ENCODE measurements around the gene SEMA5B. TPM values are rescaled to one million over a fixed set of nuclear protein-coding genes. Genes with fewer than 3 reads are reported as not detected.

Gene SEMA5B
- total RNA-seq, 2 donors from 2014 or later, result 0.14 to 3.2 TPM

DNA sequence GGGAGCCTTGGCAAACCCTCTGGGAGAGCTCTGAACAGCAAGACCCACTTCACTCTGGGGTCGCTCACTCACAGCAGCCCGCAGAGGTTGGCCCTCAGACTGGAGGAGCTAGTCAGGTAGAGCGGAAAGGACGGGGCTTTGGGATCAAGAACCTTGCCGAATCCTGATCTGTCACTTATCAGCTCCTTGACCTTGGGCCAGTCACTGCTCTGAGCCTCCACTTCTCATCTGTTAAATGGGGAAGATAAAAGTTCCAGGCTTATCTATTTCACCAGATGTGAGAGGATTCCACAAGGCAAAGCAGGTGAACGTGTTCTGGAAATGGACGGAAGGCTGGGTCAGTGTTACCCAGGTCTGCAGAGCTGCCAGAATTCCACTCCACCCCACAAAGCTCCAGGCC lies 29.4 kb downstream of the SEMA5B start:
- ATAC-seq (ENCODE audit: insufficient number of reproducible peaks, low FRiP score, low read depth) (no peak), DNase-seq (ENCODE audit: low spot score) (no peak)
- TF ChIP-seq, protein P1, sequence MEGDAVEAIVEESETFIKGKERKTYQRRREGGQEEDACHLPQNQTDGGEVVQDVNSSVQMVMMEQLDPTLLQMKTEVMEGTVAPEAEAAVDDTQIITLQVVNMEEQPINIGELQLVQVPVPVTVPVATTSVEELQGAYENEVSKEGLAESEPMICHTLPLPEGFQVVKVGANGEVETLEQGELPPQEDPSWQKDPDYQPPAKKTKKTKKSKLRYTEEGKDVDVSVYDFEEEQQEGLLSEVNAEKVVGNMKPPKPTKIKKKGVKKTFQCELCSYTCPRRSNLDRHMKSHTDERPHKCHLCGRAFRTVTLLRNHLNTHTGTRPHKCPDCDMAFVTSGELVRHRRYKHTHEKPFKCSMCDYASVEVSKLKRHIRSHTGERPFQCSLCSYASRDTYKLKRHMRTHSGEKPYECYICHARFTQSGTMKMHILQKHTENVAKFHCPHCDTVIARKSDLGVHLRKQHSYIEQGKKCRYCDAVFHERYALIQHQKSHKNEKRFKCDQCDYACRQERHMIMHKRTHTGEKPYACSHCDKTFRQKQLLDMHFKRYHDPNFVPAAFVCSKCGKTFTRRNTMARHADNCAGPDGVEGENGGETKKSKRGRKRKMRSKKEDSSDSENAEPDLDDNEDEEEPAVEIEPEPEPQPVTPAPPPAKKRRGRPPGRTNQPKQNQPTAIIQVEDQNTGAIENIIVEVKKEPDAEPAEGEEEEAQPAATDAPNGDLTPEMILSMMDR (IDR thresholded peaks at IDR 0.05), result no peak
- no peaks in the 10 kb centered on the region for H3K27me3 ChIP-seq (replicated peaks; ENCODE audit: insufficient read depth)
- no peaks in the 10 kb centered on the region for H3K9me3 ChIP-seq
- H3K36me3 ChIP-seq, result no peaks in the 10 kb centered on the region
- no peak overlapping the region for H3K27ac ChIP-seq
- H3K4me3 ChIP-seq, result no peak overlapping the region
- peaks cover 5 to 19% of the 10 kb centered on the region in 2 donors for H3K4me1 ChIP-seq (ENCODE audit: control insufficient read depth in 1 of 2, low read depth in 2 of 2)

GRCh38 chr3:122996038-122996580 lies 31.5 kb downstream of the SEMA5B start:
- peaks cover 11 to 30% of the 10 kb centered on the region in 2 donors for H3K4me1 ChIP-seq (ENCODE audit: control insufficient read depth in 1 of 2, low read depth in 2 of 2)
- H3K4me3 ChIP-seq, result no peak overlapping the region
- ATAC-seq (ENCODE audit: insufficient number of reproducible peaks, low FRiP score, low read depth) (no peak), DNase-seq (ENCODE audit: low spot score) (no peak)
- no peaks in the 10 kb centered on the region for H3K36me3 ChIP-seq
- peak overlapping the region; percentile 43 to 47 for H3K27ac ChIP-seq
- no peaks in the 10 kb centered on the region for H3K27me3 ChIP-seq (replicated peaks; ENCODE audit: insufficient read depth)
- no peaks in the 10 kb centered on the region for H3K9me3 ChIP-seq
- TF ChIP-seq, protein P1 (IDR thresholded peaks at IDR 0.05), result no peak

- H3K4me3 ChIP-seq, result no peak overlapping the region
- H3K27me3 ChIP-seq (replicated peaks; ENCODE audit: insufficient read depth), result no peaks in the 10 kb centered on the region
- TF ChIP-seq, protein P1 (IDR thresholded peaks at IDR 0.05), result no peak
- ATAC-seq (ENCODE audit: insufficient number of reproducible peaks, low FRiP score, low read depth) (no peak), DNase-seq (ENCODE audit: low spot score) (no peak)
- H3K4me1 ChIP-seq (ENCODE audit: control insufficient read depth in 1 of 2, low read depth in 2 of 2), result peaks cover 11 to 30% of the 10 kb centered on the region in 2 donors
- H3K27ac ChIP-seq, result no peak overlapping the region
- H3K9me3 ChIP-seq, result no peaks in the 10 kb centered on the region
- no peaks in the 10 kb centered on the region for H3K36me3 ChIP-seq
These were observed 32.6 kb downstream of the SEMA5B start for GRCh38 chr3:122994954-122995353.

DNA sequence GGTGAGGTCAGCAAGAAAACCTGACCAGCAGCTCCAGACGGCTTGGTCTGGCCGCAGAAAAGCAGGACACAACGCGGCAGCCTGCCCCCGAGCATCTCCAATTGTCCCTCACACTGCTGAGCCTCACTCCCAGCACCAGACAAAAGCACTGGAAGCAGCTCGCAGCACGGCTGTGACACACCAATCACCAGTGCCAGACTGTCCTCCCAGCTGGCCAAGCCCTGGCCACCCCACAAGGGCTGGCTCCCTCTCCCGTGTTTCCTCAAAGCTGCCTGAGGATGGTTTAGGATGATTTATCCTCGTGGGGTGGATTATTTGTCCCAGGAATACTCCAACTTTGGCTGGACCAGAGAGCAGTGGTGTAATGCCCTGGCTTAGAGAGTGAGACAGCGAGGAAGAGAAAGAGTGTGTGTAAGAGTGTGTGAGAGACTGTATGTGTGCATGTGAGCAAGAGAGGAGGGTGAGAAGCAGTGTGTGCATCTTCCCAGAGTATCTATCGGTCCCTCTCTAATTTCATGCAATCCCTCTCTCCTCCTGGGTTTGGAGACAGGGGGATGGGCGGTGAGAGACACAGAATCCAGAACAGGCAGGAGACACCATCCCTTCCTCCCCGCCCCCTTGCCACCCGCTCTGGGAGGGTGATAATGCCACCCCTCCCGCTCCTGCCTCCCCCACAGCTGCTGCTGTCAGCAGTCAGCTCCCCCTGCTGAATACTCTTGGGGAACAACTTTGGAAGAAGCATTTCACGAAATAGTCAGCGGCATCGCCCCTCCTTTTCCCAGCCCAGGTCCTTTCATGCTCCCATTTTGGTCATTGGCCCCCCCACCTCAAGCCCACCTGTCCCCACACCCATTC lies 34.2 kb downstream of the SEMA5B start:
- DNase-seq (ENCODE audit: low spot score) (no peak), ATAC-seq (ENCODE audit: insufficient number of reproducible peaks, low FRiP score, low read depth) (no peak)
- H3K9me3 ChIP-seq, result no peaks in the 10 kb centered on the region
- H3K27ac ChIP-seq, result no peak overlapping the region
- H3K4me1 ChIP-seq (ENCODE audit: control insufficient read depth in 1 of 2, low read depth in 2 of 2), result peaks cover 11 to 30% of the 10 kb centered on the region in 2 donors
- H3K27me3 ChIP-seq (replicated peaks; ENCODE audit: insufficient read depth), result no peaks in the 10 kb centered on the region
- H3K4me3 ChIP-seq, result no peak overlapping the region
- H3K36me3 ChIP-seq, result no peaks in the 10 kb centered on the region
- TF ChIP-seq, protein P1 (IDR thresholded peaks at IDR 0.05), result no peak

DNA sequence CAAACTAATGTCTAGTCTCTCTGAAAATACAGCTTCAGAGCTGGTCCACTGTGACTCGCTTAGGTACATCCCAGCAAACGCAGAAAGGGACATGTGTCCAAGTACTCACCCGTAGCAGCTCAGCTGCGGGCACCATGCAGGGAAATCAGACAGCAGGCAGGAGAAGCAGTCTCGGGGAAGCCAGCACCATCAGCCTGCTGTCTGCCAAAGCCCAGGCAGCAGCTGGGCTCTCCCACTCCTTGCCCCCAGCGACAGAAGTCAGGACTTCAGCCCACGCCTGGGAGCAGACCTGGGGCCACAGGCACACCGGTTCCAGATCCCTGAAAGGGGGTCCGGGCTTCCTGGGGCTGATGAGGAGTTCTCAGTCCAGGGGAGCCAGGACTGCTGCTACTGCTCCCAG lies 34.9 kb downstream of the SEMA5B start:
- H3K4me3 ChIP-seq, result no peak overlapping the region
- ATAC-seq (ENCODE audit: insufficient number of reproducible peaks, low FRiP score, low read depth) (no peak), DNase-seq (ENCODE audit: low spot score) (no peak)
- H3K36me3 ChIP-seq, result no peaks in the 10 kb centered on the region
- H3K27me3 ChIP-seq (replicated peaks; ENCODE audit: insufficient read depth), result no peaks in the 10 kb centered on the region
- H3K9me3 ChIP-seq, result no peaks in the 10 kb centered on the region
- TF ChIP-seq, protein P1 (IDR thresholded peaks at IDR 0.05), result no peak
- H3K27ac ChIP-seq, result no peak overlapping the region
- peaks cover 11 to 30% of the 10 kb centered on the region in 2 donors for H3K4me1 ChIP-seq (ENCODE audit: control insufficient read depth in 1 of 2, low read depth in 2 of 2)

All from thoracic aorta (tissue), 2 donors.